ENCODE results near the gene NPW.

DNA sequence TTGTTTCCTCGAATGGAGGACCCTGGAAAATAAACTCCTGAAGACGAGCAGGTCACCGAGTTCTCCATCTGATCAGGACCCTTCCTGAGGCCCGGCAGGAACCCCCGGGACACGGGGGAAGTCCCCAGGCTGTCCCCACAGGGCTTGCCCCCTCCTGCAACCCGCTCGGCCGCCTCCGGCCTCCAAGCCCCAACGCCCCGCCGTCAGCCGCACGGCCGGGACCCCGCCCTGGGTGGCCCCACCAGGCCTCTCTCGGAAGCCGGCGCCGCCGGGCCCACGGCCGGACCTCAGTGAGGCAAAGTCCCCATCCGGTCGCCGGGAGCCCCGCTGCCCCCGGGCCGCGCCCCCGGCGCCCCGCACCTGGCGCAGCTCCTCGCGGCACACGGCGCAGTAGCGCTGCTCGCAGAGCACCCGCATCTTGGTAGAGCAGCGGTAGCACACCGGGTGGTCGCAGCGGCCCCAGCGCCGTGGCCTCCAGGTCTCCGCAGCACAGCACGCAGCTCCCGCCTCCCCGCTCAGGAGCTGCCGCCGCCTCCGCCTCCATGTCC, 10.3 kb upstream of the NPW start:
- TF ChIP-seq, protein P1, sequence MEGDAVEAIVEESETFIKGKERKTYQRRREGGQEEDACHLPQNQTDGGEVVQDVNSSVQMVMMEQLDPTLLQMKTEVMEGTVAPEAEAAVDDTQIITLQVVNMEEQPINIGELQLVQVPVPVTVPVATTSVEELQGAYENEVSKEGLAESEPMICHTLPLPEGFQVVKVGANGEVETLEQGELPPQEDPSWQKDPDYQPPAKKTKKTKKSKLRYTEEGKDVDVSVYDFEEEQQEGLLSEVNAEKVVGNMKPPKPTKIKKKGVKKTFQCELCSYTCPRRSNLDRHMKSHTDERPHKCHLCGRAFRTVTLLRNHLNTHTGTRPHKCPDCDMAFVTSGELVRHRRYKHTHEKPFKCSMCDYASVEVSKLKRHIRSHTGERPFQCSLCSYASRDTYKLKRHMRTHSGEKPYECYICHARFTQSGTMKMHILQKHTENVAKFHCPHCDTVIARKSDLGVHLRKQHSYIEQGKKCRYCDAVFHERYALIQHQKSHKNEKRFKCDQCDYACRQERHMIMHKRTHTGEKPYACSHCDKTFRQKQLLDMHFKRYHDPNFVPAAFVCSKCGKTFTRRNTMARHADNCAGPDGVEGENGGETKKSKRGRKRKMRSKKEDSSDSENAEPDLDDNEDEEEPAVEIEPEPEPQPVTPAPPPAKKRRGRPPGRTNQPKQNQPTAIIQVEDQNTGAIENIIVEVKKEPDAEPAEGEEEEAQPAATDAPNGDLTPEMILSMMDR (IDR thresholded peaks at IDR 0.05): no peak
- TF ChIP-seq POLR2A (IDR thresholded peaks at IDR 0.05): no peak

All from esophagus squamous epithelium (tissue), 4 donors.